SK-N-SH (cell line): ENCODE data around the gene ITSN2. TPM values are rescaled to one million over a fixed set of nuclear protein-coding genes. Genes with fewer than 3 reads are reported as not detected.

ENCODE experiments used
- CTCF ChIA-PET: fragments of 300-600, 350-600 bp; formaldehyde crosslinking; extraction: SDS; loops from one replicate; lab custom pipeline; 2021; lab: Yijun Ruan, JAX
- POLR2A ChIA-PET: fragments of 350-600 bp; sonication (Branson Sonifier 250); formaldehyde crosslinking; extraction: SDS; loops from one replicate; lab custom pipeline; 2020; ENCODE audit warnings: antibody characterized with exemption, inconsistent platforms; lab: Yijun Ruan, JAX
- DNase-seq: peaks from one replicate; pipeline ENCODE4 v3.0.0; 2012
- H2AFZ ChIP-seq: fragments of 200-600 bp; sonication (generic); 2 replicates; pipeline ENCODE4 v1.8.1; 2016; ENCODE audit warnings: antibody characterized with exemption, mild to moderate bottlenecking, low read depth
- H3F3A ChIP-seq: fragments of 200-600 bp; sonication (generic); replicated peaks from 2 replicates; pipeline ENCODE3; 2016; ENCODE audit warnings: antibody characterized with exemption, mild to moderate bottlenecking; ENCODE audit not compliant: insufficient read depth
- H3K27ac ChIP-seq, 2 experiments: fragments of 200-500 bp in 1 of 2; fragments of 200-600 bp in 1 of 2; sonication (Bioruptor generic) in 1 of 2; sonication (generic), shearing (Covaris generic) in 1 of 2; 2 replicates each; pipeline versions ENCODE4 v1.5.1 to v1.6.1; 2014 to 2016; ENCODE audit warnings: low read depth in 2 of 2, inconsistent platforms in 1 of 2, low read length in 1 of 2, mild to moderate bottlenecking in 1 of 2, mixed read lengths in 1 of 2
- H3K27me3 ChIP-seq: fragments of 200-600 bp; sonication (generic), shearing (Covaris generic); 2 replicates; pipeline ENCODE4 v1.6.1; 2016; ENCODE audit warnings: mixed run types; ENCODE audit not compliant: insufficient read depth
- H3K36me3 ChIP-seq, 2 experiments: fragments of 200-500 bp in 1 of 2; fragments of 200-600 bp in 1 of 2; sonication (Bioruptor generic) in 1 of 2; sonication (generic) in 1 of 2; replicated peaks in 1 of 2; 2 replicates each; pipeline versions ENCODE3 to v1.5.1; 2014 to 2016; ENCODE audit warnings: low read length in 1 of 2, mild to moderate bottlenecking in 1 of 2; ENCODE audit not compliant: insufficient read depth in 2 of 2, control insufficient read depth in 1 of 2
- H3K4me1 ChIP-seq, 2 experiments: fragments of 200-500 bp in 1 of 2; fragments of 200-600 bp in 1 of 2; sonication (Bioruptor generic) in 1 of 2; sonication (generic), shearing (Covaris generic) in 1 of 2; 2 replicates each; pipeline versions ENCODE4 v1.5.1 to v1.6.1; 2014 to 2016; ENCODE audit warnings: low read depth in 1 of 2, low read length in 1 of 2, mixed run types in 1 of 2; ENCODE audit not compliant: insufficient read depth in 2 of 2, control insufficient read depth in 1 of 2
- H3K4me2 ChIP-seq: fragments of 200-600 bp; sonication (generic), shearing (Covaris generic); 2 replicates; pipeline ENCODE4 v1.6.1; 2017; ENCODE audit warnings: mixed run types
- H3K4me3 ChIP-seq, 2 experiments: fragments of 200-500 bp in 1 of 2; fragments of 200-600 bp in 1 of 2; sonication (Bioruptor generic) in 1 of 2; sonication (generic), shearing (Covaris generic) in 1 of 2; 2 replicates each; pipeline versions ENCODE4 v1.5.1 to v1.8.1; 2014 to 2016; ENCODE audit warnings: low read depth in 2 of 2, inconsistent platforms in 1 of 2, low read length in 1 of 2, mild to moderate bottlenecking in 1 of 2, mixed read lengths in 1 of 2, moderate library complexity in 1 of 2
- H3K79me2 ChIP-seq: fragments of 200-600 bp; sonication (generic); 2 replicates; pipeline ENCODE4 v1.8.1; 2017; ENCODE audit warnings: mild to moderate bottlenecking; ENCODE audit not compliant: insufficient read depth
- H3K9ac ChIP-seq: fragments of 200-600 bp; sonication (generic); 2 replicates; pipeline ENCODE4 v1.6.1; 2017; ENCODE audit warnings: mixed run types
- H3K9me2 ChIP-seq: fragments of 200-600 bp; sonication (generic); 2 replicates; pipeline ENCODE4 v1.6.1; 2017; ENCODE audit warnings: mixed run types
- H3K9me3 ChIP-seq: fragments of 200-600 bp; sonication (generic); 2 replicates; pipeline ENCODE4 v1.6.1; 2017; ENCODE audit warnings: mixed run types, mild to moderate bottlenecking, moderate library complexity
- H4K20me1 ChIP-seq: fragments of 200-600 bp; sonication (generic); 2 replicates; pipeline ENCODE4 v1.6.1; 2017; ENCODE audit warnings: mild to moderate bottlenecking, mixed run types; ENCODE audit not compliant: insufficient read depth
- CHD2 ChIP-seq: fragments of 150-350 bp; IDR thresholded peaks from 2 replicates; pipeline ENCODE4 v1.6.1; 2018; ENCODE audit warnings: low read length; ENCODE audit not compliant: partially characterized antibody
- EP300 ChIP-seq, 2 experiments: IDR thresholded peaks; 2 replicates each; pipeline versions ENCODE4 v1.4.0 to v1.6.1; 2012; ENCODE audit warnings: borderline replicate concordance in 1 of 2, low read depth in 1 of 2, low read length in 1 of 2
- GABPA ChIP-seq: IDR thresholded peaks from 2 replicates; pipeline ENCODE4 v1.4.0; 2012; ENCODE audit warnings: low read depth, mild to moderate bottlenecking
- GATA2 ChIP-seq: sonication (generic); formaldehyde crosslinking; IDR thresholded peaks from 2 replicates; pipeline ENCODE4 v1.5.0; 2020; ENCODE audit warnings: mild to moderate bottlenecking, missing genetic modification reagents
- JUND ChIP-seq: IDR thresholded peaks from 2 replicates; pipeline ENCODE4 v1.4.0; 2012
- MEF2A ChIP-seq: IDR thresholded peaks from 2 replicates; pipeline ENCODE4 v1.4.0; 2012; ENCODE audit warnings: low read depth, borderline replicate concordance
- NRF1 ChIP-seq: IDR thresholded peaks from 2 replicates; pipeline ENCODE4 v1.6.1; 2012; ENCODE audit warnings: low read depth, mild to moderate bottlenecking, low read length
- POLR2AphosphoS5 ChIP-seq: IDR thresholded peaks from 2 replicates; pipeline ENCODE4 v1.6.1; 2012; ENCODE audit warnings: low read depth, low read length
- RAD21 ChIP-seq: IDR thresholded peaks from 2 replicates; pipeline ENCODE4 v1.6.1; 2012; ENCODE audit warnings: mild to moderate bottlenecking, low read length
- REST ChIP-seq: IDR thresholded peaks from 2 replicates; pipeline ENCODE4 v1.6.1; 2012; ENCODE audit warnings: mild to moderate bottlenecking, low read depth, low read length, moderate library complexity
- RFX5 ChIP-seq: IDR thresholded peaks from 2 replicates; pipeline ENCODE4 v1.6.1; 2012; ENCODE audit warnings: mild to moderate bottlenecking, improper control_type of control experiment, low read length
- RXRA ChIP-seq: IDR thresholded peaks from 2 replicates; pipeline ENCODE4 v1.4.0; 2012; ENCODE audit warnings: low read depth, mild to moderate bottlenecking, borderline replicate concordance
- TAF1 ChIP-seq: IDR thresholded peaks from 2 replicates; pipeline ENCODE4 v1.6.1; 2012; ENCODE audit warnings: low read depth, mild to moderate bottlenecking, low read length, moderate library complexity, borderline replicate concordance
- TCF12 ChIP-seq: IDR thresholded peaks from 2 replicates; pipeline ENCODE4 v1.4.0; 2012
- TEAD4 ChIP-seq: IDR thresholded peaks from 2 replicates; pipeline ENCODE4 v1.4.0; 2012; ENCODE audit warnings: mild to moderate bottlenecking, borderline replicate concordance; ENCODE audit not compliant: insufficient read depth
- USF1 ChIP-seq: IDR thresholded peaks from 2 replicates; pipeline ENCODE4 v1.4.0; 2012; ENCODE audit warnings: low read depth, borderline replicate concordance
- WGBS: methylation state at CpG from one replicate; pipeline ENCODE4 v1.1.6; 2017; ENCODE audit warnings: low lambda C conversion rate; 5-methylcytosine and 5-hydroxymethylcytosine counted together
- polyA plus RNA-seq, 3 experiments: library from polyadenylated mRNA; depleted of rRNA; stranded (reverse); fragments of >200 nt; gene quantifications; 2 replicates each; pipeline ENCODE4 v1.2.3, GENCODE V29; 2012
- TF ChIP-seq, protein P1 (sequence below): fragments of 150-350 bp; IDR thresholded peaks from 2 replicates; pipeline ENCODE4 v1.6.1; 2017; ENCODE audit warnings: antibody characterized with exemption, low read length, low read depth, borderline replicate concordance

ITSN2 gene
- polyA plus RNA-seq, 1 of the 3 experiments (the other 2 are of a cell fraction) = 11.9 TPM

GRCh38 chr2:24280645-24281044, 79.7 kb downstream of the ITSN2 start (continued):
- no peak for TF ChIP-seq RXRA
- TF ChIP-seq GABPA = no peak
- TF ChIP-seq MEF2A = no peak
- no peak for TF ChIP-seq TEAD4
- TF ChIP-seq GATA2 (CRISPR knock-in tag) = no peak
- TF ChIP-seq TAF1 = no peak
- no peak for TF ChIP-seq TCF12

DNA sequence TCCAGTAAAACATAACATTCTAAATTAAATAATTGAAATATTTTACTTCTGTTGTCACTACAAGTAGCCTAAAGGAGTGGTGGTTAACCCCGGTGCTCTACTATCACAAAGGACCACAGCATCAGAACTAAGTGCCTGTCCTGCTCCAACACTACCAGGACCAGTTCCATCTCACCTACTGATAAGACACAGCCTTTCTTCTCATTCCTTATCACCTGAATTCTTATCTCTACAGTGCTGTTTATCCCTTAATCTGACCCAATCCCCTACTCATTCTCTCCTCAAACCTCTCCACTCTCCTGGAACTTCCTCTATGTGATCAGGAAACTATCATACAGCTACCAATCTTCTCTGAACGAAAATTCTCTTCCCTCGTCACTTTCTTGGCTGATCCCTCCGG, 80.2 kb downstream of the ITSN2 start:
- H3K4me1 ChIP-seq = no peaks in the 10 kb centered on the region; a peak in 1 of 4 replicates
- no peaks in the 10 kb centered on the region for H4K20me1 ChIP-seq
- WGBS = 93% methylated on average over 4 of the region's 4 CpGs
- H3K27me3 ChIP-seq = no peaks in the 10 kb centered on the region
- no peaks in the 10 kb centered on the region for H3K79me2 ChIP-seq
- no peak overlapping the region for H3K4me2 ChIP-seq
- no peak for DNase-seq
- H3K9me2 ChIP-seq = no peaks in the 10 kb centered on the region
- peaks cover 14 to 17% of the 10 kb centered on the region in 2 experiments for H3K36me3 ChIP-seq
- no peak overlapping the region for H2AFZ ChIP-seq
- CTCF ChIA-PET = no interaction called here
- no peaks in the 10 kb centered on the region for H3K9me3 ChIP-seq
- no peak for TF ChIP-seq POLR2AphosphoS5
- TF ChIP-seq TCF12 = no peak
- TF ChIP-seq CHD2 = no peak
- TF ChIP-seq EP300 (IDR thresholded peaks at IDR 0.05; ENCODE audit: borderline replicate concordance in 1 of 2, low read depth in 1 of 2, low read length in 1 of 2) = no peak
- TF ChIP-seq RFX5 = no peak
- TF ChIP-seq REST = no peak
- TF ChIP-seq TEAD4 = no peak
- TF ChIP-seq NRF1 = no peak
- TF ChIP-seq JUND = no peak
- TF ChIP-seq USF1 = no peak
- TF ChIP-seq, protein P1, sequence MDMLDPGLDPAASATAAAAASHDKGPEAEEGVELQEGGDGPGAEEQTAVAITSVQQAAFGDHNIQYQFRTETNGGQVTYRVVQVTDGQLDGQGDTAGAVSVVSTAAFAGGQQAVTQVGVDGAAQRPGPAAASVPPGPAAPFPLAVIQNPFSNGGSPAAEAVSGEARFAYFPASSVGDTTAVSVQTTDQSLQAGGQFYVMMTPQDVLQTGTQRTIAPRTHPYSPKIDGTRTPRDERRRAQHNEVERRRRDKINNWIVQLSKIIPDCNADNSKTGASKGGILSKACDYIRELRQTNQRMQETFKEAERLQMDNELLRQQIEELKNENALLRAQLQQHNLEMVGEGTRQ = no peak
- TF ChIP-seq RAD21 = no peak
- TF ChIP-seq TAF1 = no peak
- H3K4me3 ChIP-seq = no peak overlapping the region
- POLR2A ChIA-PET = no interaction called here
- no peaks in the 10 kb centered on the region for H3F3A ChIP-seq
- no peak overlapping the region for H3K27ac ChIP-seq
- no peak overlapping the region for H3K9ac ChIP-seq
